A673 (cell line): ENCODE measurements around the gene MGST3.

Experiments used
- CTCF ChIP-seq: fragments of 300-800, 200-600 bp; sonication (generic); conservative IDR thresholded peaks from 2 replicates; pipeline ENCODE4 v1.5.1; 2017; ENCODE audit warnings: low read depth, mild to moderate bottlenecking, antibody characterized with exemption, low read length, moderate library complexity, mixed read lengths
- EZH2 ChIP-seq: fragments of 200-600 bp; sonication (generic); IDR thresholded peaks from 2 replicates; pipeline ENCODE4 v1.6.1; 2017; ENCODE audit warnings: borderline replicate concordance, low read depth, mild to moderate bottlenecking, mixed read lengths, antibody characterized with exemption, low read length; ENCODE audit not compliant: poor library complexity, severe bottlenecking

DNA sequence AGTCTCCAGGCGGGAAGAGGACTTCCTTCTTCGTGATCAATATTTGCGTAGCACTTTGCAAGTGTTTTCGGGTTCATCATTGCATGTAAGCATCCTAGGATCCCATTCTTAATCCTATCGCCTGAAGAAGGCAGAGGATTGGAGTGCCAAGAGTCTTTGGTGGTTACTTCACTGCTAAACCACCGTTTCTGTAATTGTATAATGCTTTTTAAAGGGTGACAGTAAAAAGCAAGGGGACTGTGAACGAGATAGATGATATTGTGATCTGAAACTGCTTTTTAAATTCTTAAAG lies 67.7 kb downstream of the MGST3 start:
- no peak for TF ChIP-seq CTCF
- TF ChIP-seq EZH2 = no peak
